HG02970 (cell line): ENCODE measurements around the gene SNRPD2.

Experiments
- ATAC-seq: cut with Tn5 transposase; IDR thresholded peaks from one replicate; pipeline ENCODE4 v1.9.1; 2021; ENCODE audit warnings: mild to moderate bottlenecking, moderate library complexity, moderate number of reproducible peaks; ENCODE audit not compliant: unreplicated experiment, low FRiP score

Gene SNRPD2

DNA sequence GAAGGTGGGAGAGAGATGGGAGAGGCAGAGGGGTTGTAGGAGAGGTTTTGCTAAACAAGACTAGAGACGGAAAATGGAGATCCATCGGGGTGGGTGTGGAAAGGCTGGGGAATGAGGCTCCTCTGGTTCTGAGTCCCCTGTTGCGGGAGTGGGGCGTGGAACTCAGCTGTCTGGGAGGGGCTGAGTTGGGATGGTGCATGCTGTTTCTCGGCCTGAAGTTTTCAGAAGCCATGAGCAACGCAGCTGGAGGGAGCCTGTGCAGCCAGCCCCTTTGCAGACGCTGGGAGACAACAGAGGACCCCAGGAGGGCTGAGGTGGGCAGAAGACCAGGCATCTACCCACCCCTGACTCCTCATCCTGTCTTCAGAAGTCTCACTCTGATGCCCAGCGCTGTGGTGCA is 31.1 kb downstream of the SNRPD2 start:
- ATAC-seq: no peak

DNA sequence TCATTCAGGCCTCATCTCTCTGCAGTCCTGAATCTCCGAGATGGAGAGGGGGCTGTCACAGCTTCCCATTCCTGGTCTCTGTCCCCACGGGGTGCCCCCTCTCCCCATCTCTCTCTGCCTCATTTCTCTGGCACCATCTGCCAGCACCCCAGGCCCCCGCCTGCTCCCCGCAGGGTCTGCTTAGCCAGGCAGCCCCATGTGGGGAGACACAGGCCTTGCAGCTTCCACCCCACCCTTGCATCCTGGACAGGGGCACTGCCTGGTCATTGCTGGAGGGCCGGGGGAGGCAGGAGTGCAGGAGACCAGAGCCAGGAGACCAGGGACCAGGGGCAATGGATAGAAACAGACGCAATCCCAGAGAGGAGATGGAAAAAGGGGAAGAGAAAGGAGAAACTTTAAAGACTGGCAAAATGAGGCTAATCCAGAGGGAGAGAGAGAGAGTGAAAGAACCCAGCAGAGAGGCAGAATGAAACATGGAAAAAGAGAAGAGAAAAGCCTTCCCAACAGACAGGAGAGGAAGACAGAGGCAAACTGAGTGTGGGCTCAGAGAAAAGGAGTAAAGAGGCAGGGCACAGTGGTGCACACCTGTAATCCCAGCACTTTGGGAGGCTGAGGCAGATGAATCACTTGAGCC is 32.5 kb downstream of the SNRPD2 start:
- no peak for ATAC-seq

DNA sequence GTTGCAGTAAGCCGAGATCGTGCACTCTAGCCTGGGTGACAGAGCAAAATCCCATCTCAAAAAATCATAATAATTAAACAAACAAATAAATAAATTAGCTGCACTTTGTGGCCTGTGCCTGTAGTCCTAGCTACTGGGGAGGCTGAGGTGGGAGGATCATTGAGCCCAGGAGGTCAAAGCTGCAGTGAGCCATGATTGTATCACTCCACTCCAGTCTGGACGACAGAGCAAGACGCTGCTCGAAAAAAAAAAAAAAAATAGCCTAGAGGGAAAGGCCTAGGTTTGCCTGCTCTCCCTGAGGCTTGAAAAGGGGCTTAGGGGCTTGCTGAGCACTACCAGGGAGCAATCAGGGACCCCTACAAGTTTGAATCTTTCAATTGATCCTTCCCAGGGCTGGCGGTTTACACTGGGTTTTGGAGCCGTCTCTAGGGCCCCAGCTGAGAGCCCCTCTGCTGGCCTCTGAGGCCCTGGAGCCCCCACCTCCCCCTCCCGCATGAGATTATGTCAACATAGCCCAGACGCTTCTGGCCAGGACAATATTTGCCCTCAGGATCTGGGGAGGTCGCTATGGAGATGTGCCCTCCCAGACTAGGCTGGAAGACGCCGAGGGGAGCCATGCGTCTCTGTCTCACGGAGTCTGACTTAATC is 34.1 kb downstream of the SNRPD2 start:
- no peak for ATAC-seq

DNA sequence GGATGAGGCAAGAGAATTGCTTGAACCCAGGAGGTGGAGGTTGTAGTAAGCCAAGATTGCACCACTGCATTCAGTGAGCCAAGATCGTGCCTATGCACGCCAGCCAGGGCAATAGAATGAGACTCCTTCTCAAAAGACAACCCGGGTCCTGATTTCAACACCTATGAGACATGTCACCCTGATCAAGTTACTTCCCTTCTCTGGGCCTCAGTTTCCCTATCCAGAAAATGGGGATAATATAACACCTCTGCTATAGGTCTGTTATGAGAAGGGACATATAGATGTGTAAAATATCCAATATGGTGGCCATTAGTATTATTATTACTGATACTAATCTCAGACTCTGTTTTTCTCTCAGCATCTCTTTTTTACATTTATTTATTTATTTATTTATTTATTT is 36.7 kb downstream of the SNRPD2 start:
- no peak for ATAC-seq

DNA sequence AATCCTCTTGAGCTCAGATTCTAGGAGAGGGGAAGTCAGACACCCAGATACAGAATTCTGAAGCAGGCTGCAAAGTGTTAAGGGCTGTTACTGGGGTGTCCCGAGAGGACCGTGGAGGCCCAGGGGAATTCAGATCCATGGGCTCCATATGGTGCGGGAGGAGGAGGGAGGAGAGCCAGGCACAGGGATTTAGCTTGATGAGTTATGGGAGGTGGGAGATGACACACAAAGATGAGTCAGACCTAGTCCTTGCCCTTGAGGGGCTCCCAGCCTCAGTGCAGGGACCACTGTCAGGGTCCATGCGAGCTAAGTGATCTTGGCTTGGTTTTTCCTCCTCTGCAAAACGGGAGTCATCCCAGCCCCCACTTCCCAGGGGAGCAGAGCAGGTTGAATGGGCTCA is 38.1 kb downstream of the SNRPD2 start:
- no peak for ATAC-seq

DNA sequence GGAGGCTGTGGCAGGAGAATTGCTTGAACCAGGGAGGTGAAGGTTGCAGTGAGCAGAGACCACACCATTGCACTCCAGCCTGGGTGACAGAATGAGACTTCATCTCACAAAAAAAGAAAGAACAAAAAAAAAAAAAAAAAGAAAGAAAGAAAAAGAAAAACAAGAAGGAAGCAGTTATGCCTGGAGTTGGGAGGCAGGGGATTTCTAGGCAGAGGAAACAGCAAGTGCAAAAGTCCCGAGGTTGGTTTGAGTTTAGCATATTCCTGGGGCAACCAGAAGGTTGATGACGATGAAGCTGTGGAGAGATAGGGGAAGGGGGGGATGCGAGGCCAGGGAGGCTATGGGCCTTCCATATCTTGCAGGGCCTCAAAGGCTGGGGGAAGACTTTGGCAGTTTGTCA is 41.0 kb downstream of the SNRPD2 start:
- no peak for ATAC-seq

DNA sequence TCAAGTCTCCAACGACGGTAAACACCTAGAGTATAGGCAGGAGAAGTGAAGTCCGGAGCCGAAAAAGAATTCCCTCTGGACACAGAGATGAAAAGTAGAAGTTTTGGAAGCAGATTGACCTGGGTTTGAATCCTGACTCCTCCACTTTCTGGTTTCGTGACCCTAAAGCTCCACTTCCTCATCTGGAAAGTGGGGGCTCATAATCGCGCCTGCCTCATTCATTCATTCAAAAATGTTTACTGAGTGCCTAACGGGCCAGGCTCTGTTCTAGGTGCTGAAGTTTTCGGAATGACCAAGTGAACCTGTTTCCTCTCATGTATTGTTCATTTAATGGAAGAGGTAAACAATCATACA is 45.4 kb downstream of the SNRPD2 start:
- ATAC-seq: no peak

DNA sequence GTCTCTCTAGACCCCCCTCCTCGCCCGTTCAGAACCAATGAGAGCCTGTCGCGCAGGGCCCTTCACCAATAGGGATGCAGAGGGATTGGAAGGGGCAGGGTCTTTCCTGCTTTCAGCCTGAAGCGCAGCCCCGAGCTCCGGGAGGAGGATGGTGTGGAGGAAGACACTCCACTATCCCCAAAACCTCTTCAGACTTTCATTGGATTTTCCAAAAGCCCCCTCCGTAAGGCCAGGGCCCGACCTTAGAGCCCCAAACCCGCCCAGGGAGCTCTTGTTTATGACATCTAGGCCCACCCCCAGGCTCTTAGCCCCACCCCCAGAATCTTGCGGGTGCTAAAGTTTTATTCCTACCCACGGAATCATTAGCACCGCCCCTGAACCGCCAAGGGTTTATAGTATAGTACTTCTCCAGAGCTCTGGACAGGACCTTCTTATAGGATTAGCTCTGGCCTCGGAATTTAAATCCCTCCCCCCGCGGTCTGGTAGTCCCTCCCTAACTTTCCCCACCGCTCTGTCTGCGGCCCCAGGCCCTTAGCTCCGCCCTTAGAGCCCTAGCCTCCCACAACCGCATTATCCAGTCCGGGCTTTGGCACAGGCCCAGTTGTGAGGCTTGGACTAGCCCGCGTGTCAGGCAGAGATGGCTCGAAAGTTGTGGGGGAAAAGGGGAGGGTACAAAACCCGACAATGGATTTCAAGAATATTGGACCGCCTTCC is 46.0 kb downstream of the SNRPD2 start:
- ATAC-seq: no peak

DNA sequence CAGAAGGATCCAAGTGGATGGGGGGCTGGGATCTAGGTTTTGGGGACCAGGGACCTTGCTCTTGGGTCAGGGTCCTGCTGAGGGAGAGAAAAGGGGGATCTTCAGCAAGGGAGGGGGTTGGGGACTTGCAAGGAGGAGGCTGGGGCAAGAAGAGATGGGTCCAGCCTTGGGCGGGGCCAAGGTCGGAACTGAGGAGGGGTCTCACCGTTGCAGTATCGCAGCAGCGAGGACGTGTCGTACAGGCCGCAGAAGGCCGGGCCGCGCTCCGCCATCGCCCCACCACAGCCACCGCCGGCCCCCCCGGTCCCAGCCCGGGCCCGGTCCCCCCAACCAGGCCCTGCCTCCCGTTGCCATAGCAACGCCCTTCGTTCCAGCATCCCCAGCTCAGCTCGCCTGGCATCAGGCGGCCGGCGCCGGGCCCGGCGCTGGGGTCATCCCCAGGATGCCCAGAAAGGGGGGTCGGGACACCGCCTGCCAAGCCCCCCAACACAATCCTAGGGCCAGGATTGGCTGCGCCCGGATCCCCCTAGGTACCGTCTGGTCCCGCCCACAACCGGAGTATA is 46.6 kb downstream of the SNRPD2 start:
- ATAC-seq: no peak

DNA sequence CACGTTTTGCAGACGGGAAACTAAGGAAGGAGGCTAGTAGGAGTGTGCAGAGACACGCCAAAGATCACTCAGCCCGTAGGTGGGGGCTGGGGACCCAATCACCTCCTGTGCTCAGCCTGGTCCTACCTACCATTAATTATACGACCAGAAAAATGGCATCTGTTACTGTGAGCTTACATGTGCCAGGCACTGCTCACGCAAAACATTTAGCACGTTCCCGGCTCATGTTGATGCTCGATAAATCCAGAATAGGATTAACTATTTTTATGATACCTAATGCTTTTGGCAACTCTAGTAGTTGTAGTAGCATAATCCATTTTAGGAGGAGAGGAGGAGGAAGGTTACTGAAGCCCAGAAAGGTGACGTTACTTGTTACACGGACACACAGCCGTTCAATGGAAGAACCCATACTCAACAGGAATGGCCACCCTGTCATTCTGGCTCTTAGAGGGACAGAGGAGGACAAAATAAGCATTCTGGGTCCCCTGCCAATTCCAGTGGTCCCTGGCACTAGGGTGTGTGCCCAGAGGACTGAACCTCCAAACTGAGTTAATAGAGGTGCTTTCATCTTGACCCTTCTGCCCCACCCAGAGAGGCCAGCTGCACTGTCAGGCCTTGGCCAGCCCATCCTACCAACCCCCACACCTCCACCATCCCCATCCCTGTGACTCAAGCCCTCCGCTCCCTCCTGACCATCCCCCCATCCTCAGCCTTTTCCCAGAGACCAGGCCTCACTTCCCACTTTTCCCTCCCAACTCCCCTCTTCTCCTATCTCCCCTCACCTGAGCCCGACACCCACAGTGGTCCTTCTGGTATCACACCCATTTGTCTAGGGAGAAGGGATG is 47.6 kb downstream of the SNRPD2 start:
- no peak for ATAC-seq

DNA sequence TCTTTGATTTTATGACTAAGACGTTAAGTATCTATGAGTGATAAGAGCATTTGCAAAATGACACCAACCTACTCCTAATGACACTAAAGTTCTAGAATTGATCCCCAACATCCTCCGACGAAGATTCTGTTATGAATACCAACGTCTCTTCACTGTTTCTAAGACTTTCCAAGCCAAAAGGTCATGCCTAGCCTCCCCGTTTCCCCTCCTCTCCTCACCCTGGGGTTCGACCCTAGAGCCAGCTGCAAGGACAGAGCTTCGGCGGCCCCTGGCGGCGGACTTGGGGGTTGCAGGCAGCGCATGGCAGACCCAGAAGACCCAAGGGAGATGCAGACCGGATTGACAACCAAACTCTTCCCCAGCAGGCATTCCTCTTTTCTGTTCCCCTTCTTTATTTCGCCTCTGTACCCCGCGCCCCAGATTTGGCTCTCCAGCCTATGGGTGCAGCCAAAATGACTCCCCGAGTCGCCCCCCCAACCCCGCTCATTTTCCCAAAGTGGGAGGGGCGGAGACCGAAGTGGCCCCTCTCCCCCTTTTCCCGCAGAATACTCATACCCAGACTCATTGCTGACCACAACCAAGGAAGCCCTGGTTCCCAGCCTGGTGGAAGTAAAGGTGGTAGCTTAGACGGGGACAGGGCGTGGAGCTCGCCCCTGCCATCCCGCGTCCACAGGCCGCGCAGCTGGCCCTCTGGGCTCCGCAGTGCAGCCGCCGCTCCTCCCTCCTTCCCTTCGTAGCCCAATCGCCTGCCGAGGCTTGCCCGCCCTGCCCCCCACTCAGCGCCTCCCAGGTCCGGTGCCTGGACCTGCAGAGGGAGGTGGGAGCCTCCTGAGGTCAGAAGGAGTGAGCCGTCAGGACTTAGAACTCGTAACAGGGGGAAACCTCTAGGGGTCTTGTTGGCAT is 48.5 kb downstream of the SNRPD2 start:
- ATAC-seq: peak; percentile 27

DNA sequence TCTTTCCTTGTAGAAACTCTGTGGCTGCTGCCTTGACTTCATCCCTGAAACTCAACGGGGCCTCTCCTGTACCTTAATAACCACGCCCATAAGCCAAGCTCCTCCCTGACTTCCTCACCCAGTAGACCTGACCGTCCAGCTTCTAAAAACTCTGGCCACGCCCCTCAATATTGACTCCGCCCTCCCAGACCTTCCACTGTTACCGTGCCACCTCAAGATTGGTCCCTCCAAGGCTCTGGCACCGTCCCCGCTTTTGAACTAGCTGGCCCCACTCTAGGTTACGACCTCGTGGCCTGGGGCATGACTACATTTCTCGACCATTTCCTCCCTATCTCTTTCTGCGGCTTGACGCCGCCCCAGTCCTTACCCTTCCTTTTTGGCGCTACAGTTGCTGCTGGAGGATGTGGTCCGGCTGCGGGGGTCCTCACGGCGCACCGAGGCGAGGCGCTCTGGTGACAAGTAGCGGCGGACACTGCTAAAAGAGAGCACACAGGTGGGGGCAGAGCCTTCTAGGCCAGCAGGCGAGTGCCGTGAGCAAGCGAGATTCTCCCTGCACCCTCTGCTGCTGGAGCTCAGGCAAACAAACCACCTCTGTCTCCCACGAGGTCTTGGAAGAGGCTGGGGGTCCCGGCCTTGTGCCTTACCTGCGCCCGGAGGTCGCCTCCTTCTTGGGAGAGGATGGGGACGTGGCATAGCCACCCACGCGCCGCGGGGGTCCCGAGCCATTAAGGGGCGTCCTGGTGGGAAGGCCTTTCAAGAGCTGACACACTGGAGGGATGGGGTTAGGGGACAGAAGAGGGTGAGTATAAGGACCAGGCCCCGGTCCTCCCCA is 50.3 kb downstream of the SNRPD2 start:
- peak; percentile 31 for ATAC-seq

DNA sequence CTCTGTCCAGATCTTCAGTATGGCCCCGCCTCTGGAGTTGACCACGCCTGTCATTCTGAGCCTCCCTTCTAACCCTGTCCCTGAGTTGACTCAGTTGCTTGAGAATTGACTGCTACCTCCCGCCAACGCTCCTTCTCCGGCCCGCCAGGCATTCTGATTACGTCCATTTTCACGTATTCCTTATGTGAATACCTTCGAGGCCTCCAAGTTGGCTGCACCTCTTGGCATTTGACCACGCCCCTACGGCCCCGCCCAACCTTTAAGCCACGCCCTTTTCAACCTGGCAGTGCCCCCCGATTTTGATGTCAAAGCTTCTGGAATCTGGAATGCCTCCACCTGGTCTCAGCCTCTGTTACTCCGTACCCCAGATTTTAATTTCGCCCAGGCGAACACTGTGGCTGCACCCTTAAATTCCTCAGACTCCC is 50.9 kb downstream of the SNRPD2 start:
- no peak for ATAC-seq

DNA sequence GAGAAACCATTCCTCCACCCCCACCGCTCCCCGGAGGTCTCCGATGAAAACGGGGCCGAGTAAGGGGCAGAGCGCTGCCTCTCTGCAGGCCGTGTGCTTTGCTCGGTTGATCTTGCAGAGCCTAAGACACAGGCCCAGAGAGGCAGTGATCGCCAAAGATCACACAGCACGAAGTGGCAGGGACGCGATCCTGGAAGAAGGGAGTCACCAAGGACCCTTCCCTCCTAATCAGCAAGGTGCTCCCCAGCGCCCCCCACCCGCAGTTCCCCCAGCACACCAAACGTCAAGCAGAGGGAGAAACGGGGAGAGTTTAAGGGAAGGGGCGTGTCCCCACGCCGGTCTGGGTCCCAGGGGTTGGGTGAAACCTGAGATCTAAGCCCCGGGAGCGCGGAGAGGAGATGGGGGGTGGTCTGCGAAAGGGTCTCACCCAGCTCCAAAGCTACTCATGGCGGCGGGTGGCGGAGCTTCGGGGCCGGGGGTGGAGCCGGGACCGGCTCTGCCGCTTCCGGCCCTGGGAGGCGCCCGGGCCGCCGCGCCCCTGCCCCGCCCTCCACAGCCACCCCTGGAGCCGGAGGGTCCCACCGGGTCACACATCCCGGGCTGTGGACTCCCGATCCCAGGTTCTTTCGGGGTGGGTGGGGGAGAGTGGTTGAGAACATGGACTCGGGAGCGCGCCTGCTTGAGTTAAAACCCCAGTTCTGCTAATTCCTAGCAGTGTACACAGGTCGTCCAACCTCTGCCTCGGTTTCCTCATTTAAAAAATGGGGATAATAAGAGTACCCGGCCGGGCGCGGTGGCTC is 52.6 kb downstream of the SNRPD2 start, which contains the start of gene EML2:
EML2 (minus strand) TSS at position 468 of the 800 bp plus-strand sequence; CDS start at position 447, 21 bp downstream.
- no peak for ATAC-seq

DNA sequence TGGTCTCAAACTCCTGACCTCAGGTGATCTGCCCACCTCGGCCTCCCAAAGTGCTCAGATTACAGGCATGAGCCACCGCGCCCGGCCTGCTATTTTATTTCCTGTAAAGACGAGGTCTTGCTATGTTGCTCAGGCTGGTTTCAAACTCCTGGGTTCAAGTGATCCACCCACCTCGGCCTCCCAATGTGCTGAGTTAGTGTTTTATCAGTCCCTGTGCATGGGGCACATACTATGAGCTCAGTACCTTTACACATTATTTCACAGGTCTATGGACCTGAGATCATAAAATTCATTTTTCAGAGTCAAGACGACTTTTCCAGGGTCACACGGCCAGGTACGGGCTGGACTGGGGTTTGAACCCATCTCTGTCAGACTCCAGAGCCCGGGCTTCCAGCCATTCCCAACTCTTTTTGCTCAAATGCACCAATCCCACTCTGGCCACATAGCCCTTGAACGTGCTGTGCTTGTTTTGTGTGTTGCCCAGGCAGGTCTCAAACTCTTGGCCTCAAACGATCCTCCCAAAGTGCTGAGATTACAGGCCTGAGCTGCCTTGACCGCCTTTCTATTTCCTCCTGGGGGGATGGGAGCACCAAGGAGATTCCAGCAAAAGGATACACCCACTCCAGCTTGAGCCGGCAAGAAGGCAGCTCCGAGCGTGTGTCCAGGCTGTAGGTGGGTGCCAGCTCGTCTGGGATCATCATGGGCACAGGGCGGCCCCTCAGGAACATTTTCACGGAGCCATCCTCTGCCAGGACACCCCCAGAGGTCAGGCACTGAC is 53.7 kb downstream of the SNRPD2 start:
- no peak for ATAC-seq
